K562 (cell line): Measurements from ENCODE around the gene RPL28. TPM values are rescaled to one million over a fixed set of nuclear protein-coding genes. Genes with fewer than 3 reads are reported as not detected.
A peak's percentile ranks its signal among the peaks of the same experiment; 100 is the strongest.

Experiments
- ATAC-seq: fragments of 200-7000 bp; cut with Tn5 transposase; 3 replicates; pipeline ENCODE4 v1.9.1; 2020; ENCODE audit warnings: moderate library complexity
- BruUV-seq: library from RNA; stranded (reverse); fragments of 400-500 nt; replicated peaks from 2 replicates; lab custom pipeline; 2021; lab: Mats Ljungman, UMichigan
- CTCF ChIA-PET: fragments of 300-600 bp; formaldehyde crosslinking; extraction: SDS; loops from one replicate; lab custom pipeline; 2021; ENCODE audit warnings: low intra/inter-chr PET ratio; lab: Yijun Ruan, JAX
- POLR2A ChIA-PET: fragments of 300-600, 350-650 bp; sonication (Branson Sonifier 250); formaldehyde crosslinking; extraction: SDS; loops from one replicate; lab custom pipeline; 2021; ENCODE audit warnings: antibody characterized with exemption, inconsistent platforms; lab: Yijun Ruan, JAX
- DNase-seq, 4 experiments: peaks; one replicate each; pipeline versions ENCODE4 v3.0.0 to v3.0.0-alpha.2; 2011 to 2018; ENCODE audit warnings: low spot score in 3 of 4, mixed read lengths in 3 of 4; ENCODE audit errors: extremely low read depth in 1 of 4
- FAIRE-seq: peaks from 2 replicates; lab custom pipeline; 2011; peaks lifted over from hg19 to GRCh38; lab: Jason Lieb, UNC
- H2AFZ ChIP-seq: 2 replicates; pipeline ENCODE4 v1.6.0; 2011; ENCODE audit warnings: low read depth, low read length, control low read depth, inconsistent platforms
- H3K27ac ChIP-seq: fragments of 200-600 bp; 3 replicates; pipeline ENCODE4 v1.8.0; 2011; ENCODE audit warnings: low read depth, mild to moderate bottlenecking, control low read depth, inconsistent platforms, low read length, moderate library complexity, mixed read lengths; ENCODE audit errors: extremely low read depth
- H3K27me3 ChIP-seq, 2 experiments: fragments of 300-600 bp in 1 of 2; 2 replicates in 1 of 2; 3 replicates in 1 of 2; pipeline versions ENCODE4 v1.6.0 to v1.8.0; 2011; ENCODE audit warnings: inconsistent platforms in 2 of 2, low read length in 2 of 2, mild to moderate bottlenecking in 1 of 2, mixed read lengths in 1 of 2, moderate library complexity in 1 of 2; ENCODE audit not compliant: control insufficient read depth in 2 of 2, insufficient read depth in 2 of 2
- H3K36me3 ChIP-seq: fragments of 300-600 bp; 3 replicates; pipeline ENCODE4 v1.8.0; 2011; ENCODE audit warnings: mild to moderate bottlenecking, low read length, inconsistent platforms; ENCODE audit not compliant: control insufficient read depth, insufficient read depth
- H3K4me1 ChIP-seq, 2 experiments: fragments of 200-600 bp in 1 of 2; replicated peaks in 1 of 2; 2 replicates in 1 of 2; 3 replicates in 1 of 2; pipeline versions ENCODE4 v1.5.1 to v1.8.0; 2011; ENCODE audit warnings: inconsistent platforms in 2 of 2, low read length in 2 of 2, mild to moderate bottlenecking in 1 of 2, mixed read lengths in 1 of 2, moderate library complexity in 1 of 2; ENCODE audit not compliant: control insufficient read depth in 2 of 2, insufficient read depth in 2 of 2
- H3K4me2 ChIP-seq: 2 replicates; pipeline ENCODE4 v1.6.1; 2011; ENCODE audit warnings: low read length, control low read depth, inconsistent platforms, mixed read lengths; ENCODE audit not compliant: insufficient read depth
- H3K4me3 ChIP-seq: fragments of 200-600 bp; sonication (generic), shearing (Covaris generic); 2 replicates; pipeline ENCODE4 v1.5.1; 2016; ENCODE audit warnings: control low read depth, inconsistent platforms
- H3K79me2 ChIP-seq: fragments of 200-600 bp; 3 replicates; pipeline ENCODE4 v1.8.0; 2011; ENCODE audit warnings: low read length, inconsistent platforms; ENCODE audit not compliant: control insufficient read depth, insufficient read depth
- H3K9ac ChIP-seq, 2 experiments: 2 replicates each; pipeline versions ENCODE4 v1.6.0 to v1.6.1; 2011; ENCODE audit warnings: low read depth in 2 of 2, low read length in 2 of 2, control low read depth in 1 of 2, inconsistent platforms in 1 of 2, mild to moderate bottlenecking in 1 of 2, mixed read lengths in 1 of 2; ENCODE audit not compliant: insufficient read depth in 1 of 2
- H3K9me1 ChIP-seq: one replicate; pipeline ENCODE4 v1.6.0; 2011; ENCODE audit warnings: inconsistent platforms, mild to moderate bottlenecking, low read length, moderate library complexity; ENCODE audit not compliant: control insufficient read depth, insufficient read depth
- H3K9me3 ChIP-seq: replicated peaks from 2 replicates; pipeline ENCODE4 v1.5.1; 2011; ENCODE audit warnings: low read depth, low read length, inconsistent platforms; ENCODE audit not compliant: control insufficient read depth, insufficient read depth
- H4K20me1 ChIP-seq: replicated peaks from 2 replicates; pipeline ENCODE4 v1.6.1; 2011; ENCODE audit warnings: low read length, inconsistent platforms, mixed read lengths; ENCODE audit not compliant: control insufficient read depth, insufficient read depth
- CTBP1 ChIP-seq: fragments of 450-650 bp; IDR thresholded peaks from 2 replicates; pipeline ENCODE4 v1.6.1; 2016; ENCODE audit warnings: borderline replicate concordance
- FIP1L1 ChIP-seq: fragments of 200-400 bp; formaldehyde crosslinking; IDR thresholded peaks from 2 replicates; pipeline ENCODE4 v1.6.1; 2018; ENCODE audit warnings: mild to moderate bottlenecking, low read depth, low read length; ENCODE audit not compliant: poor library complexity, severe bottlenecking
- HDAC6 ChIP-seq: IDR thresholded peaks from 2 replicates; pipeline ENCODE4 v1.6.1; 2012; ENCODE audit warnings: low read depth, mild to moderate bottlenecking, control low read depth, inconsistent platforms, low read length, moderate library complexity
- RBBP5 ChIP-seq: fragments of 200-600 bp; sonication (generic); IDR thresholded peaks from 2 replicates; pipeline ENCODE4 v1.6.1; 2012; ENCODE audit warnings: borderline replicate concordance, mild to moderate bottlenecking, low read length, control low read depth, inconsistent platforms; ENCODE audit not compliant: insufficient read depth, poor library complexity, severe bottlenecking
- RREB1 ChIP-seq: fragments of 250-450 bp; sonication (Bioruptor Pico); IDR thresholded peaks from 2 replicates; pipeline ENCODE4 v1.4.0; 2020
- YBX1 ChIP-seq: fragments of 450-650 bp; IDR thresholded peaks from 2 replicates; pipeline ENCODE4 v1.7.1; 2016; ENCODE audit warnings: mild to moderate bottlenecking
- ZBTB33 ChIP-seq: sonication (generic); formaldehyde crosslinking; IDR thresholded peaks from 2 replicates; pipeline ENCODE4 v1.8.1; 2023; ENCODE audit warnings: mild to moderate bottlenecking, missing genetic modification reagents
- ZBTB7A ChIP-seq: IDR thresholded peaks from 2 replicates; pipeline ENCODE4 v1.6.1; 2011; ENCODE audit warnings: low read depth, mild to moderate bottlenecking, low read length, moderate library complexity, borderline replicate concordance; ENCODE audit not compliant: control insufficient read depth
- ZBTB9 ChIP-seq: fragments of 450-650 bp; formaldehyde crosslinking; IDR thresholded peaks from 2 replicates; pipeline ENCODE4 v1.4.0; 2020; ENCODE audit warnings: mild to moderate bottlenecking, moderate library complexity
- ZNF274 ChIP-seq: IDR thresholded peaks from 2 replicates; pipeline ENCODE4 v1.6.1; 2011; ENCODE audit warnings: low read depth, mild to moderate bottlenecking, low read length, moderate library complexity, borderline replicate concordance
- ZNF316 ChIP-seq: fragments of 450-650 bp; IDR thresholded peaks from 2 replicates; pipeline ENCODE4 v1.6.1; 2016
- WGBS: fragments of 100-300 bp; shearing (Covaris generic); methylation state at CpG from one replicate; pipeline ENCODE4 v1.1.6; 2016; ENCODE audit warnings: low coverage, mixed read lengths; ENCODE audit not compliant: insufficient coverage; ENCODE audit errors: missing lambda C conversion rate; 5-methylcytosine and 5-hydroxymethylcytosine counted together
- in situ Hi-C: fragments of 300-500 bp; cut with MboI; formaldehyde crosslinking; loops from 4 replicates; pipeline ENCODE4 v1.15.0; 2018; ENCODE audit warnings: inconsistent platforms, mixed read lengths
- intact Hi-C: fragments of 100-400 bp; cut with micrococcal nuclease; formaldehyde crosslinking; loops from 2 replicates; pipeline ENCODE4 v1.14.2; 2022
- polyA plus RNA-seq, 8 experiments: library from polyadenylated mRNA; depleted of rRNA in 4 of 8; stranded (reverse) in 5 of 8; unstranded in 3 of 8; fragments of >200 nt; fragmentation: Nextera tagmentation in 2 of 8; fragmentation: Illumina TruSeq in 1 of 8; extraction: Ambion mirVana in 2 of 8; extraction: Trizol in 1 of 8; gene quantifications; 2 replicates each; pipeline versions ENCODE4 v1.2.1 to v1.2.3, GENCODE V29; 2011 to 2014; ENCODE audit warnings: inconsistent platforms in 1 of 8, missing spikeins in 1 of 8
- total RNA-seq, 7 experiments: library from RNA; depleted of rRNA in 6 of 7; stranded (reverse); fragments of >200 nt in 6 of 7; fragmentation: Illumina TruSeq in 2 of 7; extraction: Trizol in 2 of 7; gene quantifications; 2 replicates each; pipeline versions ENCODE4 v1.2.1 to v1.2.3, GENCODE V29; 2011 to 2021; ENCODE audit warnings: low replicate concordance in 1 of 7

The RPL28 gene
- total and polyA plus RNA-seq, 9 of the 15 experiments (the other 6 are each of a cell fraction or from before 2014, with no cell fraction given): 124 to 3,106 (median 622) TPM

GRCh38 chr19:55341595-55342531, 43.9 kb upstream of the RPL28 start:
- Histone ChIP-seq H3K27ac (peak overlapping the region; percentile 97), H3K36me3 (peaks cover 47% of the 10 kb centered on the region; the same call in 2 of the 3 replicates), H3K9me1 (no peaks in the 10 kb centered on the region), H3K9ac (peak overlapping the region; percentile 55 to 91), H3K27me3 (no peaks in the 10 kb centered on the region), H3K9me3 (no peaks in the 10 kb centered on the region), H3K4me2 (peak overlapping the region; percentile 82), H2AFZ (no peak overlapping the region), H3K4me3 (peak overlapping the region; percentile 92), H3K79me2 (peaks cover 24% of the 10 kb centered on the region), H4K20me1 (0 out of 2 replicates have a peak, but pooled peaks cover 6% of the 10 kb centered on the region), H3K4me1 (peaks cover 7 to 72% of the 10 kb centered on the region in 2 experiments; a peak in 4 of 5 replicates)
- CTCF ChIA-PET: no interaction called here
- ATAC-seq: no peak
- WGBS: 54% methylated on average over 18 of the region's 50 CpGs
- intact Hi-C loops: no loop called here
- in situ Hi-C loops: no loop called here
- no peak for FAIRE-seq
- peak in 2 of 4 experiments; percentile 37 to 48 for DNase-seq
- POLR2A ChIA-PET: interaction anchor here (1.4 kb wide), 3 partner anchors 8 to 42 kb away, joined by 4 to 11 read pairs (median 6); partner anchors contain the start of gene TMEM238
- BruUV-seq: TSS peak; percentile 34
- TF ChIP-seq HDAC6 (no peak), ZNF316 (no peak), CTBP1 (no peak), FIP1L1 (peak; percentile 23), ZBTB33 (CRISPR knock-in tag) (peak; percentile 85), ZNF274 (no peak), RBBP5 (no peak), YBX1 (no peak), ZBTB9 (no peak), ZBTB7A (0 out of 2 replicates have a peak, but pooled peaks have one; percentile 12), RREB1 (CRISPR knock-in tag) (no peak)
